Fibroblast of skin of abdomen (primary cell): ENCODE data around the gene SLC38A10.

Experiments
- DNase-seq: peaks from one replicate; pipeline ENCODE4 v3.0.0-alpha.2; 2013

The SLC38A10 gene

GRCh38 chr17:81295676-81296381 lies 722 bp upstream of the SLC38A10 start:
- peak; percentile 35 for DNase-seq

- DNase-seq: no peak
Observed at GRCh38 chr17:81294512-81295030, 536 bp downstream of the SLC38A10 start.

DNA sequence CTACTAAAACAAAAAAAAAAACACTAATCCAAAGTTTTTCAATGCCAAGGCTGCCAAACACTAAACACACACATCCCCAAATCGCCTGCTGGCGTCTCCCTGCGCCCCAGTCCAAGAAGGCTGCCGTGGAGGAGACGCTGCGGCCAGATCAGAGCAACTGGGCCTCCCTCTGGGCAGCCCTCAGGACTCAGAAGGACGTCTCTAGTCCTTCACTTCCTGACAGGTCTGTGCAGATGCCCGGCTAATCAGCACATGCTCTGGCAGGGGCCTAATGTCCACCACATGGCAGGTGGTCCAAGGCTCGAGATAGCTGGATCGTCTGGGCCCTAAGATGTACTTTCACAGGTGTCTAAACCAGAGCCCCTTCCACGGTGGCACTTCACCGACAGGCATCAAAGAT lies 2.7 kb downstream of the SLC38A10 start:
- no peak for DNase-seq

DNA sequence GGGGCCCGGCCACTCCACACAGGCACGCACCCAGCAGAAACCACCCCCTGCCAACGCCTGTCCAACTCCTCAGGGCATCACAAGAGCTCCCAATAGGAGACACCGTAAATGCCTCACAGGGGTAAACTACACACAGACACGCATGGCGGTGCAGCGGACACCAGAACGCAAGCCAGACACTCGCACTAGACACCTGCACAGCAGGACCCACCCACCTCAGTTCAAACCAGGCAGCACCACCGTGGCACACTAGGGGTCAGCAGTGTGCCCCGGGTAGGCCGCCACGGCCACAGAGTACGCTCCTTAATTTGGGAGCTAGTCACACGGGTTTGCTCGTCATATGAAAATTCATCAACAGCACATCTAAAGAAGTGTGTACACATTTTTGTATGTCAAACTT lies 3.4 kb downstream of the SLC38A10 start:
- DNase-seq: peak; percentile 55

DNA sequence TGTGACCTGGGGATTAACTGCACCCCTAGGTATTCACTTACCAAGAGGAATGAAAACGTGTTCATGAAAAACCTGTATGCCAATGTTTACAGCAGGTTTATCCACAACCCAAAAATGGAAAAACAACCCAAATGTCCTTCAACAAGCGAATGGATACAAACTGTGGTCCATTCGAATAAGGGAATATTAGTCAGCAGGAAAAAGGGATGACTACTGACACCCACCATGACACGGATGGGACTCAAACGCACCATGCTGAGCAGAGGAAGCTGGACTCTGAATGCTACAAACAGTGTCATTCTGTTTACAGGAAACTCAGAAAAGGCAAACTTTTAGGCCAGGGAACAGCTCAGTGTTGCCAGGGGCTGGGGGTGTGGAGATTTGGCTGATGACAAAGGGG lies 4.9 kb downstream of the SLC38A10 start:
- no peak for DNase-seq

GRCh38 chr17:81289627-81290026 lies 5.5 kb downstream of the SLC38A10 start:
- no peak for DNase-seq

GRCh38 chr17:81288715-81289114 lies 6.4 kb downstream of the SLC38A10 start:
- DNase-seq: no peak

DNA sequence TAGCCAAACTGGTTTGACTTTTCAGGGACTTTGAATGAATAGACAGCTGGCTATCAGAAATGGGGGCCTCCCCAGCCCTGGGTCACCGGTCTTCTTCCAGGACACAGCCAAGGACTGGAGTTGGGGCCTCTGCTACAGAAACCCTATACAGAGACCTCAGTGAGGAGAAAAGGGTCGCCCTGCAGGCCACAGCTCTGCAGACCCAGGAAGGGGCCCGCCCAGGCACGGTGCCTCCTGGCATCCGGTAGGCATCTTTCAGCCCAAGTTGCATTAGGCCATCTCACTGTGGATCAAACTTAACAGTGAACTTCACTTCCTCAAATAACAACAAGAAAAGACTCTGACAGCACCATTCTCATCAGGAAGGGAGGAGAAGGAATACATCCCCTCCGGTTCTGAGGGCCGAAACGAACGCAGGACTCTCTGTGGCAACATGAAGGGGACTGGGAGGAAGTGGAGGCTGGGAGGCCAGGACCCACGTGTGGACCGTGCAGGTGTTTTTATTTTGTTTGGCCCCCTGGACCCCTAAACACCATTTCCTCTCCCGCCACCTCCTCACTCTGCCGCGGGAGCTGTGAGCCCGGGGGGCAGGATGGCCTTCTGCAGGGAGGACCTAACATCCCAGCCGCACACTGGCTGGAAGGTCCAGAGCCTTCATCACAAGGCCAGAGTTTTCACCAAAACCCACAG lies 7.2 kb downstream of the SLC38A10 start:
- DNase-seq: no peak

GRCh38 chr17:81287152-81287551 lies 8.0 kb downstream of the SLC38A10 start:
- DNase-seq: no peak

- no peak for DNase-seq
Observed at GRCh38 chr17:81286491-81287145, 8.5 kb downstream of the SLC38A10 start.

DNA sequence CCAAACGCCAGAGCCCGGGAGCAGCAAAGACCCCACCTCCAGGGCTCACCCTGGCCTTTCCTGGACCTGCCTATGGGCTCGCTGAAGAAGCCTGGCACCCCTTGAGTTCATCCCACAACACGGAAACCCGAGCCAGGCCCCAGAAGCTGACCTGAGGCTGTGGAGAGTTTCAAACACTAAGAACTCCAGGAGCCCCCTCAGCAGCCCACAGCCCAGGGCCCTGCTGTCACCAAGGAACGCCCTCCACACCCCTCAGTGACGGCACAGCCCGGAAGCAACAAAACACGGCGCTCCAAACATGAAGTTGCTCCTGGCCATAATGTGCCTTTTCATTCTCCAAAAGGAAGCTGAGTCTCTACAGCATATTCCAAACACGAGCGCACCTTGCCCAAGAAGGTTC lies 9.2 kb downstream of the SLC38A10 start:
- DNase-seq: no peak

DNA sequence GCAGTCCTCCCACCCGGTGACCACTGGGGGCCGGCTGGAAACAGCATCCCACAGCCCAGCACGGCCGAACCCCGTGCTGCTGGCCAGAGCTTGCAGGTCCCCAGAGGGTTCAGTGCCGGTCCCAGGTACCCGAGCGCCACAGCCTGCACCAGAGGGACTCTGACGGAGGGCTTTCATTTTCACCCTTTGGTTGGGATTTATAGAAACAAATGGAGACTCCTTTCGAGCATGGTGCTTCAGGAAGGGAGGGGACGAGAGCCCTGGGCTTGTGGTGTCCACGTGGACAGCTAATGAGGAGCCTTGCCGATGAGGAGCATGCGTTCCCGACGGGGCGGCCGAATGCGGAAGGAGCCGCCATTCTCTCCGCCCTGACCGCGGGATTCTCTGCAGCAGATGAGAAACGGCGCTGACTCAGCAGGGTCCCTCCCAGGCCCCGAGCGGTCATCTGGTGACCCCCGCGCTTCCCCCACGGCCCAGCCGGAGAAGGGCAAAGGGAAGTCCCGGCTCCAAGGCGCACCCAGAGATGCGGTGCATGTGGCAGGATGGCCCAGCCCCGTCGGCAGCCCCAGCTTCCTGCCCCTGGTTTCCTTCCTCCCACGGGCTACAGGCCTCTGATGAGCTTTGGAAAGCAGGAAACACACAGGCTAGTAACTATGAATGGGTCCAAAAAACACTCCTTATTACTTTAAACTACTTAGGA lies 9.8 kb downstream of the SLC38A10 start:
- DNase-seq: peak; percentile 19

GRCh38 chr17:81282876-81283275 lies 12.2 kb downstream of the SLC38A10 start:
- DNase-seq: no peak

GRCh38 chr17:81282141-81282540 lies 13.0 kb downstream of the SLC38A10 start:
- no peak for DNase-seq

DNA sequence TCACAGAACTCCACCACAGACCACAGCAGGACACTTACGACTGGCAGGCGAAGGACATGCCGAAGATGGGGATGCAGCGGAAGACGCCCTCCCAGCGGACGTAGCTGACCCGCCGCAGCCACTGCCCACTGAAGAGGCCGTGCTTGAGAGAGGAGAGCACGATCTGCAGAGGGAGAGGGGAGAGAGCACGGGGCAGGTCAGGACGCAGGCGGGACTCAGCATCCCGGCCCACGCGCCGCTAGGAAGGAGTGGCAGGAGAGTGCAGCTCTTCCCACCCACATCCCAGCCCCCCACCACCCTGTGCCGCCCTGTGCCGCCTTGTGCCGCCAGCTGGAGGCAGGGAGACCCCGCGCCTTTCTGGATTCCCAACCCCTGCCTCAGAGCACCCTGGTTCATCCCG lies 14.5 kb downstream of the SLC38A10 start:
- DNase-seq: no peak

GRCh38 chr17:81279278-81280275 lies 15.5 kb downstream of the SLC38A10 start:
- no peak for DNase-seq

DNA sequence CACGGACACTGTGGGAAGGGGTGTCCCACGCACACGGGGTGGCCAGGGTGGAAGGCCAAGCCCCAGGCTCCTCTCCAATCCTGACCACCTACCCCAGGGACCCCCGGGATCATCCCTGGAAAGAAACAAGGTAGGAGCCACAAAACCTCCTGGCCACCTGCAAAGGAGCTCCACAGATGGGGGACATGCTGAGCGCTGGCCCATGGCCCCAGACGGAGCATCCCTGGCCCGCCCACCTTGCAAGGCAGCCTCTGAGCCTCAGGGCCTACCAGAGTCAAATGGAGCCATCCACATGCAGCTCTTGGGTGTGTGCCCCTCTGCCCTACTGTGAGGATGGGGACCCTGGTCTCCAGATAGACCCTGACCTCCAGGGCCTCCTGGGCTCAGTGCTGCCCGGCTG lies 16.3 kb downstream of the SLC38A10 start:
- DNase-seq: no peak

GRCh38 chr17:81277946-81278693 lies 17.0 kb downstream of the SLC38A10 start:
- no peak for DNase-seq

DNA sequence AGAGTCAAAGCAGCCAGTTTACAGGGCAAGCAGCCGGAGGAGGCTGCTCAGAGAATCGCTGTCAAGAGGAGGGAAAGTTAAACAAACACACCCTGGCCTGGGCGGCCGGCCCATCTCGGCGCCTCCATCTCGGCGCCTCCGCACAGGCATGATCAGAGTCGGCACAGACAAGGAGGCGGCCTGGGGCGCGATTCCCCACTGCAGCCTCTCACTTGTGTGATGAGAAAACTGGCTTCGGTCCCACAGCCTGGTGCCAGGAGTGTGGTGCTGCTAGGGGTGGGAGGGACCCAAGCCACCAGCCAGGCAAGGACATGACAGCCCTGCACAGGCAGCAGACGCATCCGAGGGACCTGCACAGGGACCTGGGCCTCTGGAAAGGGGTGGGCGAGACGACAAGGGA lies 17.7 kb downstream of the SLC38A10 start:
- DNase-seq: no peak

- DNase-seq: no peak
Observed at GRCh38 chr17:81276781-81277180, 18.3 kb downstream of the SLC38A10 start.

DNA sequence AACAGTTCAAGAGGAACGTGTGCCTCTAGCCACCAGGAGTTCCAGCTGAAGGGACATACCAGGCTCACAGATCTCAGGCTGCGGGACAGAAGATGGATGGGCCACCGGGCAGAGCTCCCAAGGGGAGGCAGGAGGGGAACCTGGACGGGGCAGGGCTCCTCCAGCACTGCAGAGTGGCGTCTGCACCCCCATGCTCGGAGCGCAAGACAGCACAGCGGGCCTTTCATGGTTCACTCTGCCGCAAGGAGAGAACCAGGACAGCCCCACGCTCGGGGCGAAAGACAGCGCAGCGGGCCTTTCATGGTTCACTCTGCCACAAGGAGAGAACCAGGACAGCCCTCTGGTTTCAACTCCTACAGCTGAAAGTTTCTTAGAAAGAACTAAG lies 20.6 kb downstream of the SLC38A10 start:
- no peak for DNase-seq
